ENCODE data around the gene CFAP46. TPM values are rescaled to one million over a fixed set of nuclear protein-coding genes. Genes with fewer than 3 reads are reported as not detected.

CFAP46 gene
- total and polyA plus RNA-seq, 2 of the 8 experiments (the other 6 are each of a cell fraction or from before 2014, with no cell fraction given), result 2.6 to 4.8 TPM

DNA sequence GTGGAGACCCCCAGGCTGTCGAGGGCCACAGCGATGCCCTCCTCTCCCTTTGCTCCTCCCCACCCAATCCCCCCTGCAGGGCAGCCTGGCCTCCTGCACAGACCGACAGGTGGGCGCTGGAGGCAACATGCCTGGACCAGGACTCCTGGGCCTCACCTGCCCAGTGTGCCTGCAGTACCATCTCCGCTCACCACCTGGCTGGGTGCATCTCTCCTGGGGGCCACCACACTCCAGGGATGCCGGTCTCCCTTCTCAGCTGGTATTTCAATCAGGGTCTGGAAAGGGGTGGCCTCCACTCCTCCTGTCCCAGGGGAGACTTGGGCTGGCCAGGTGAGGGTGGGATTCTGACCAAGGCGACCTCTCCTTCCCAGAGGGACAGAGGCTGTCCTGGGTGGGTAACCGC, 17.2 kb upstream of the CFAP46 start:
- ChIA-PET CTCF (ENCODE audit: partially characterized antibody) (interaction anchor here (0.6 to 1.5 kb wide), 6 partner anchors 13 to 274 kb away, joined by 3 to 5 read pairs (median 4); no protein-coding TSS in a partner anchor), POLR2A (ENCODE audit: partially characterized antibody) (no interaction called here)
- Histone ChIP-seq H3K18ac (ENCODE audit: extremely low read depth, low read length) (no peak overlapping the region), H3K23ac (ENCODE audit: insufficient read length) (no peak overlapping the region), H4K5ac (ENCODE audit: insufficient read length, low read depth, low read length) (no peak overlapping the region), H3K9me3 (ENCODE audit: insufficient read depth in 2 of 2, low read depth in 1 of 2, low read length in 1 of 2) (no peaks in the 10 kb centered on the region), H3K27me3 (replicated peaks in 1 of 4; ENCODE audit: control insufficient read depth in 3 of 4, extremely low read depth in 1 of 4, insufficient read depth in 3 of 4, low read length in 3 of 4) (no peaks in the 10 kb centered on the region), H3K27ac (ENCODE audit: low read depth, low read length) (no peak overlapping the region), H3K14ac (ENCODE audit: insufficient read length) (no peak overlapping the region), H4K8ac (ENCODE audit: extremely low read depth, insufficient read depth, low read length) (no peak overlapping the region; the same call in 1 of the 2 replicates), H3K56ac (replicated peaks; ENCODE audit: insufficient read length, low read depth, low read length) (no peak overlapping the region), H2AFZ (ENCODE audit: low read length) (no peak overlapping the region), H2BK20ac (ENCODE audit: low read length) (no peak overlapping the region), H3K79me1 (ENCODE audit: low read depth, low read length) (no peaks in the 10 kb centered on the region), H3K79me2 (ENCODE audit: control insufficient read depth in 1 of 2, insufficient read depth in 2 of 2, low read length in 2 of 2) (no peaks in the 10 kb centered on the region), H4K20me1 (replicated peaks in 1 of 2; ENCODE audit: control insufficient read depth in 1 of 2, insufficient read depth in 2 of 2, low read length in 2 of 2) (no peaks in the 10 kb centered on the region), H3K4ac (replicated peaks; ENCODE audit: insufficient read length, low read depth, low read length) (no peak overlapping the region), H3K4me2 (ENCODE audit: insufficient read depth in 1 of 2, low read depth in 2 of 2, low read length in 2 of 2) (no peak overlapping the region), H3K4me3 (ENCODE audit: extremely low read depth in 1 of 4, insufficient read depth in 2 of 4, low read depth in 3 of 4, low read length in 4 of 4) (no peak overlapping the region), H2BK120ac (replicated peaks; ENCODE audit: low read depth, low read length) (no peak overlapping the region), H3K23me2 (ENCODE audit: low read depth, low read length) (peaks cover 9% of the 10 kb centered on the region), H2BK15ac (ENCODE audit: low read length) (no peak overlapping the region), H2AK5ac (ENCODE audit: low read depth, low read length) (no peak overlapping the region), H3K36me3 (ENCODE audit: control insufficient read depth in 2 of 4, insufficient read depth in 4 of 4, low read length in 3 of 4) (no peaks in the 10 kb centered on the region), H3K9ac (replicated peaks in 1 of 4; ENCODE audit: extremely low read depth in 1 of 4, low read depth in 3 of 4, low read length in 3 of 4) (no peak overlapping the region), H2BK12ac (ENCODE audit: low read depth, low read length) (no peak overlapping the region), H3K4me1 (replicated peaks in 1 of 4; ENCODE audit: control insufficient read depth in 3 of 4, insufficient read depth in 4 of 4, low read length in 3 of 4) (peaks cover 3 to 8% (median 5%) of the 10 kb centered on the region in 4 experiments; a peak in 6 of 7 replicates), H2BK5ac (ENCODE audit: low read depth, low read length) (no peak overlapping the region), H4K91ac (replicated peaks; ENCODE audit: insufficient read length, low read length) (no peak overlapping the region)
- WGBS, 2 experiments (ENCODE audit: extremely low coverage in 1 of 2, insufficient coverage in 1 of 2, insufficient read length in 1 of 2, insufficient replicate concordance in 2 of 2, low coverage in 1 of 2, low lambda C conversion rate in 2 of 2, missing lambda C conversion rate in 1 of 2), result 85% methylated on average over 6 of the region's 8 CpGs; no CpG with 5 or more reads in 1 of the 2 experiments
- FAIRE-seq (no peak), DNase-seq (ENCODE audit: low read depth in 1 of 2, low spot score in 2 of 2) (no peak)
- TF ChIP-seq RAD21 (IDR thresholded peaks at IDR 0.05 in 1 of 2, conservative IDR thresholded peaks at IDR 0.05 in 1 of 2; ENCODE audit: low read depth in 2 of 2, low read length in 2 of 2) (no peak), NANOG (IDR thresholded peaks at IDR 0.05; ENCODE audit: insufficient read depth, low read depth, low read length, poor library complexity, severe bottlenecking) (no peak), TAF7 (optimal IDR thresholded peaks at IDR 0.05; ENCODE audit: borderline replicate concordance, low read depth, low read length) (no peak), MAFK (IDR thresholded peaks at IDR 0.05; ENCODE audit: low read depth, low read length) (no peak), CBX8 (IDR thresholded peaks at IDR 0.05; ENCODE audit: borderline replicate concordance, low read depth, low read length) (no peak), TBP (IDR thresholded peaks at IDR 0.05; ENCODE audit: low read depth, low read length) (no peak), BACH1 (IDR thresholded peaks at IDR 0.05; ENCODE audit: low read length) (no peak), YY1 (IDR thresholded peaks at IDR 0.05; ENCODE audit: low read depth, low read length) (no peak), SP1 (IDR thresholded peaks at IDR 0.05; ENCODE audit: low read depth, low read length) (no peak)
- TF ChIP-seq, protein P1, sequence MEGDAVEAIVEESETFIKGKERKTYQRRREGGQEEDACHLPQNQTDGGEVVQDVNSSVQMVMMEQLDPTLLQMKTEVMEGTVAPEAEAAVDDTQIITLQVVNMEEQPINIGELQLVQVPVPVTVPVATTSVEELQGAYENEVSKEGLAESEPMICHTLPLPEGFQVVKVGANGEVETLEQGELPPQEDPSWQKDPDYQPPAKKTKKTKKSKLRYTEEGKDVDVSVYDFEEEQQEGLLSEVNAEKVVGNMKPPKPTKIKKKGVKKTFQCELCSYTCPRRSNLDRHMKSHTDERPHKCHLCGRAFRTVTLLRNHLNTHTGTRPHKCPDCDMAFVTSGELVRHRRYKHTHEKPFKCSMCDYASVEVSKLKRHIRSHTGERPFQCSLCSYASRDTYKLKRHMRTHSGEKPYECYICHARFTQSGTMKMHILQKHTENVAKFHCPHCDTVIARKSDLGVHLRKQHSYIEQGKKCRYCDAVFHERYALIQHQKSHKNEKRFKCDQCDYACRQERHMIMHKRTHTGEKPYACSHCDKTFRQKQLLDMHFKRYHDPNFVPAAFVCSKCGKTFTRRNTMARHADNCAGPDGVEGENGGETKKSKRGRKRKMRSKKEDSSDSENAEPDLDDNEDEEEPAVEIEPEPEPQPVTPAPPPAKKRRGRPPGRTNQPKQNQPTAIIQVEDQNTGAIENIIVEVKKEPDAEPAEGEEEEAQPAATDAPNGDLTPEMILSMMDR (IDR thresholded peaks at IDR 0.05; ENCODE audit: control extremely low read depth in 1 of 3, insufficient read depth in 1 of 3, low read depth in 1 of 3, low read length in 3 of 3), result no peak
